ENCODE measurements around the gene FRMD4B.

FRMD4B gene

GRCh38 chr3:69166446-69166845 is 219.4 kb downstream of the FRMD4B start:
- DNase-seq (ENCODE audit: low read depth) = no peak

DNA sequence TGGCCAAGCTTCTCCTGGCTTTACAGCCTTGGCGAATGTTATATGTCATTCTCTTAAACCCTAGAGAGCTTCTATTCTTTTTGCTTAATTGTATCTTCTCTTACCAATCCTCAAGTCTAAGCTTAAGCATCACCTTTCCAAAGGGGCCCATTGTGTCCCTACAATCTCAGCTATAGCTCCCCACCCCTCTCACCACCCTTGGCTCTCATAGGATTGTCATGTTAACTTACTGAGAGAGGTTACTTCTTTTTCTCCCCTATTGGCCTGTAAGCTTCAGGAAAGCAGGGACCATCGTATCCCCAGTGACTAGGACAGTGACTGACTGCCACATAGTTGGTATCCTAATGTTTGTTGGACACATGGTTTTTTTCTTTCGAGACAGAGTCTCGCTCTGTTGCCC is 220.1 kb downstream of the FRMD4B start:
- DNase-seq (ENCODE audit: low read depth) = no peak

GRCh38 chr3:69164296-69164695 is 221.6 kb downstream of the FRMD4B start:
- DNase-seq (ENCODE audit: low read depth) = no peak

DNA sequence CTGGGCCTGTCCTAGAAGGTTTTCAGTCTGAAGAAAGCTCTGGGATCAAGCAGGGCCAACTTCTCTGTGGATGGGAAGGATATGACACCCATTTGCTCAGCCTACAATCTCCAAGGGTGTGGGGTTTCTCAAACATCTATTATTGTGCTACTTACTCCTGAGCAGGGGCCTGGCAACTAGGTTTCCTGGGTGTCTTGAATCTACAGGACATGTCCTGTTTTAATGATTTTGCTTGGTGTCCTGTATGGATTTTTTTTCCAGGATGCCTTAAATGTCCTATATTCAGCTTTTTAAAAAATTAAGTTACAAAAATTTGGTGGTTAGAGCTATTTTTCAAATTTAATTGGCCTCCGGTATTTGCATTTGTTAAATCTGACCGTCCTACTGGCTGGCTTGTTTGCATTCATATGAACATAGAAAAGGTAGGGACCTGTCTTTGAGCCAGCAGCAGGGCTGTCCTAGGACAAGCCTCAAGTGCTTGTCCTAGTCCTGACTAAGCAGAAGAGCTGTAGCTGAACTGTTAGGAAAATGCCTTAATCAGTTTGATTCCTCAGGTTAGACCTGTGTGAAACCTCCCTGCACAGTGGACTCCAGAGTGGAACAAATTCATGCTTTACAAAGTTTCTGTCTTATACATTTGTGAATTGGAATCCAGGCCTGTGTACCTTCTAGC is 223.4 kb downstream of the FRMD4B start:
- no peak for DNase-seq (ENCODE audit: low read depth)

DNA sequence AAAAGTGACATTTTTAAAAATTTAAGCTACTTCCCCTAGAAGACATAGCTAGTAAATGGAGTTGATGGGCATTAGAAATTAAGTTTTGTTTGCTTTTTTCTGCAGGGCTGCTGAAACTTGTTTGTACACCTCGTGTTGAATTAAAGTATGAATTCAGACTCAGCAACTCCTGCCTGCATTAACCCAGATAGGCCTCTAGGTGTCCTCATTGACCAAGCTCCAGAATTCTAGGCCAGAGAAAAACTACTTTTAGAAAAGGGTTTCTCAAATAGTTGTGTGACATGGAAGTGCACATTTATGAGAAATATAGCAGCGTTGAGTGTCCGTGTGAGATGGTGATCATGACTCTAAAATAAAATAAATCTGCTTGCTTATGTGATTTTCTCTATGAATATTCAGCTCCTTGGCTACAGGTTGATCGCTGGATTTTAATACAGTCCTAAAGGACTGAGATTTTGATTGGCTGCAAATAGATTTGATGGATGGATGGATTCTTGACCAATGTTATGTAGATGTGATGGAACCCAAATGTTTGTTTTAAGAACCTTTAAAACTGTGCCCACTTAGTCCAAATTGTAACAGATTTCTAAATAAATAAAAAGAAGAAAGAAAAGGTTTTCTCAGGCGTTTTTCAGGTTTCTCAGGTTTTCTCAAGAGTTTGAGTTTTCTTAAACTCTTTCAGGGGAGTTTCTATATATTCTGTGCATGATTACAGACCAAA is 224.1 kb downstream of the FRMD4B start:
- DNase-seq (ENCODE audit: low read depth) = no peak

GRCh38 chr3:69160525-69160924 is 225.4 kb downstream of the FRMD4B start:
- DNase-seq (ENCODE audit: low read depth) = no peak

- no peak for DNase-seq (ENCODE audit: low read depth)
These were observed 225.8 kb downstream of the FRMD4B start for GRCh38 chr3:69160107-69160506.

GRCh38 chr3:69149586-69149985 is 236.3 kb downstream of the FRMD4B start:
- no peak for DNase-seq (ENCODE audit: low read depth)

GRCh38 chr3:69145688-69146087 is 240.2 kb downstream of the FRMD4B start:
- DNase-seq (ENCODE audit: low read depth) = no peak

GRCh38 chr3:69144631-69145245 is 241.2 kb downstream of the FRMD4B start:
- DNase-seq (ENCODE audit: low read depth) = no peak

DNA sequence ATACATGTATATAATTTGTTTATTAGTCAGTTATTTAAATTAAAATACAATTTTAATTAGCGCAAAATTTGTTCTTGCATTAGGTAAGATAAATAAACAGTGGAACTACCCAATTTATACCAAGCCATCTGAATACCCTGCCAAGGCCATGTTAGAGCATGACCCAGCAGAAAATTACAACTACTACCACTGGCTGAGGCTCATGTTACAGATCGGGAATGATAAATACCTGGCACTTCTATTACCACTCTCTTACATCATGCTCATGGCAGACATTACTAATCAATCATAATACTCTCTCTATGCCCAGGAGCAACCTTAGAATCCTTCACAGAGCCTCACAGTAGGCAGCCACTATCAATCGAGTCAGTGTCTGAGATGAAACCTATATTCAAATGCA is 242.3 kb downstream of the FRMD4B start:
- DNase-seq (ENCODE audit: low read depth) = no peak

DNA sequence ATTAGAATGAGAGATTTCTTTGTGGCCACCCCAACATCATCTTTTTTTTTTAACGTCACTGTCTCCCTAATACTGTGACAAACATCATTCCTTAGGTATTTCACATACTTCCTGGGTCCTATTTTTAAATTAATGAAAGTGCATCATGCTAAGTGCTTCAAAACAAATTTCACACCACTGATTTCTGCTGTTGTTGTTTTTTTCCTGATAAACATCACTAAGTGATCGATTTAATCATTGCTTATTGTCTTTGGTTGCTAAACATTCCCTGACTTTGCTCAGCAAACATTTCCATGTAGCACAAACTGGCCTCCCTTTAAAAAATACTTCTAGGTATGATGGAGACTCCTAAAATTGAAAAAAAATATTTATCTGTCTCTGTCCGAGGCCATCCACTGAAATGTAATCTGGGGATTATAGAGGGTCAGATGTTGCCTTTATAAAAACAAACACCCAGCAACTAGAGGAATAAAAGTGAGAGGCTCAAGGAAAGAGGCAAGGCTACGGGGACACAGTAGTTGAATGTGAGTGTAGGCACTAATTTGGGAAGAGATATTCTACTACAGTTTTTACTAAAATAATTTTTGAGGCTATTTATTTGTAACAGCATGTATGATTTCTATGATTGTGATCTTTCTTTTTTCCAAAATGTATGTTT is 243.0 kb downstream of the FRMD4B start:
- no peak for DNase-seq (ENCODE audit: low read depth)

DNA sequence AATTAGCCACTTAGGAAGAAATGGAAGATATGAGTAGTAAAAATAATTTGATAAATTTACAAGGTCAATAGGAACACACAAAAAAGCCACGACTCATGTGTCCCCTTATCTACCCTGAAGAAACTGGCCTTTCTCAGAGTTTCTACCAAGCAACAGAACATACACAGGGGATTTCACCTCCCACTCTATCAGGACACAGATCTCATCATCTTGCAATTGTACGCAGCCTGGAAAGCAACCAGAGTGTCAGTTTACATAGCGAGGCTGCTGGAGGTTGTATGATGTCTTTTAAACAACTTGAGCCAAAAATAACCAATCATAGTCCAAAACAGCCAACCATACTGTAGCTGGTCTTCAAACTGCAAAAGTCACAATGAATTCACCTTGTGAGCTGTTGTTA is 243.8 kb downstream of the FRMD4B start:
- DNase-seq (ENCODE audit: low read depth) = no peak

DNA sequence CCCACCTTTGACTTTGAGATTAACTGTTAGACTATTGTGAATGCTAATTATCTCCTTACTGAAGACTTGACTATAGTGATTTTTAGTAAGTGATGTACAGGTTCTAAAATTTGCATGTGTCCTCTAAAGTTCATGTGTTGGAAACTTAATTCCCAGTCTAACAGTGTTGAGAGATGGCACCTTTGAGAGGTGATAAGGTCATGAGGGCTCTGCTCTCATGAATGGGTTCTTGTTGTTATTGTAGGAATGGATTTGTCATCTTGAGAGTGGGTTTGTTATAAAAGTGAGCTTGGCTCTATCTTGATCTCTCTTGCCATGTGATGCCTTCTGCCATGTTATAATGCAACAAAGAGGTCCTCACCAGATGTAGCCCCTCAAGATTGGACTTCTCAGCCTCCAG is 244.6 kb downstream of the FRMD4B start:
- no peak for DNase-seq (ENCODE audit: low read depth)

DNA sequence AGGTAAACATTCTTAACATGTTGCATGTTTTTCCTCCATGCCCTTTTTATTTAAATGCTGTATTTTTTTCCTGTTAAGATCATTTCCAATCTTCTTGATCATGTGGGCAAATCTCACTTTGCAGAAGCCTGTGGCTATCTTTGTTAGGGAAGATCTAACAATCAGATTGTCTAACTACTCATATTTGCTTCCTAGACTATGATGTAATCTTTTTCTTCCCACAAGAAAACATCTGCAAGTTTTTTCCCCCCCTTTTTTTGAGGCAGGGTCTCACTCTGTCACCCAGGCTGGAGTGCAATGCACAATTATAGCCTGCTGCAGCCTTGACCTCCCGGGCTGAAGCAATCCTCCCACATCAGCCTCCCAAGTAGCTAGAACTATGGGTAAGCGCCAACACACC is 248.5 kb downstream of the FRMD4B start:
- DNase-seq (ENCODE audit: low read depth) = no peak

DNA sequence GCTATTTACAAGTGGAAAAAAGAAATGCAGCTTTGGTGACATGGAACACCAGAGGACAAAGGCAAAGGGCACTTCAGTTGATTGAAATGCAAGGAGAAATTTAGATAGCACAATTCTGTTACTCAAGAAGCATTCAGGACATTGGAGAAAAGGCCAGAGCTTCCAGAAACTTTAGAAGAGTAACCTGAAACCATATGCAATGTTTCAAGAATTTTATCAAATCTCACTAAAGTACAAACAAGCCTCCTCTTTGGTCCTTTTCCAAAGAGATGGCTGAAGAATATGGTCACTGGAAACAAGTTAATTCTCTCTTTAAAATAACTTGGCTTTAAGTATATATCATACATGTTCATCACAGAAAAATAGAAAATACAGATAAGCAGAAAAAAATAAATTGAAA is 248.9 kb downstream of the FRMD4B start:
- no peak for DNase-seq (ENCODE audit: low read depth)

DNA sequence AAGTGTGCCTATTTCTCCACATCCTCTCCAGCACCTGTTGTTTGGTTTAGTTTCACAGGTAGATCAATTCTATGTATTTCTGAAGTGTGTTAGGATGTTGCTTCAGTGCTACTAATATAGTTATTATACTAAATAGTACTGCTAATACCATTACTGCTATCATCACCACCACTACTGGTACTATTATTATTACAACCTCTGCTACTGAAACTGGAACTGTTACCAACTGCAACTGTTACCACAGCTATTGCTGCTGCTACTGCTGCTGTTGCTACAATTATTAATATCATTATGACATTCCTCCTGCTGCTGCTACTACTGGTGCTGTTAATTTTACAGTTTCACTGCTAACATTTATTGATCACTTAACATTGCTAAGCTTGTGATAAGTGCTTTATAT is 255.2 kb downstream of the FRMD4B start:
- DNase-seq (ENCODE audit: low read depth) = no peak

DNA sequence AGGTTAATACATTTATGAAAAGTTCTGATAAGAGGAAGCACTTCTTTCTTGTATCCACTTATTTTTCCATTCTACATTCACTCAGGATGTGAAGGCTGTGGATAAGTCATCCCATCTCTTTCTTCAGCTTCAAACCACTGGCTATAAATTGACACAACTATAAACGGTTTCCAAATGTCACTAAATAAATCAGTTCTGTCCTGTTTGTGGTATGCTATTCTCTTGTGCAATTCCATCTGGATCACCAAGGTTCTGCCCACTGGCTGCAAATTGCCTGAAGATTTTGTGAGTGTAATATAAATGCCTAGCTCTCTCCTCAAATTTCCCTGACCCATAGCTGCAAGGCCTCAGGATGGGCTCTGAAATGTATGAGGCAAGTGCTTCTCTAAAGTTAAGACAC is 256.4 kb downstream of the FRMD4B start:
- DNase-seq (ENCODE audit: low read depth) = no peak

DNA sequence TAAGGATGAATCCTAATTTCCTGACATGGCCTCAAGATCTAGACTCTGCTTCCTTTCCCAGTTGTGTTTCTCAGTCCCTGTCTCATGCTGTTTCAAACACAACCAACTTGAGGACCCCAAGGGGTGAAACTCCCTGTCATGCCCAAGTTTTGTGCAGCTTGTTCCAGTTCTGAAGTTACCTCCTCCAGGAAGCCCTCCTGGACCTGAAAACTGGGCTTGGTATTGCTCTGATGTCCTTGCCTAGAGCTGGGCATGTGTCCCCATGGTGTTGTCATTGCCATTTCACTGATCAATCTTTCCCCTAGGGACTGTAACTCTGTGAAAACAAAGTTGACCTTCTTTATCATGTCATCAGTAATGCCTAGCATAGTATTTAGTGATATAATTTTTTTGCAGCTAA is 257.4 kb downstream of the FRMD4B start:
- no peak for DNase-seq (ENCODE audit: low read depth)

DNA sequence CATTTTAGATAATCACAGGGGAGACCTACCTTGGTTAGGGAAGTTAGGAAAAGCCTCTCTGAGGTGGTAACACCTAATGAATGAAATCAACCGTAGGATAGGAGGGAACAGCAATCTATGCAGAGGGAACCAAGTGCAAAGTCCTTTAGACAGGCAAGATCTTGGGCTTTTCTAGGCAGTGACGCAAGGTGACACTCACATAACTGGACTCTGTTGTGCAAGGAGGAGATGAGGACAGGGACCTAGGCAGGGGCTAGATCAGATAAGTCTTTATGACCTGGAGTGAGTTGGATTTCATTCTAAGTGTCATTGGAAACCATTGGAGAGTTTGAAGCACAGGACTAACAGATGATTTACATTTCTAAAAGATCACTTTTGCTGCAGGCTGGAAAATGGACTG is 258.9 kb downstream of the FRMD4B start:
- no peak for DNase-seq (ENCODE audit: low read depth)

DNA sequence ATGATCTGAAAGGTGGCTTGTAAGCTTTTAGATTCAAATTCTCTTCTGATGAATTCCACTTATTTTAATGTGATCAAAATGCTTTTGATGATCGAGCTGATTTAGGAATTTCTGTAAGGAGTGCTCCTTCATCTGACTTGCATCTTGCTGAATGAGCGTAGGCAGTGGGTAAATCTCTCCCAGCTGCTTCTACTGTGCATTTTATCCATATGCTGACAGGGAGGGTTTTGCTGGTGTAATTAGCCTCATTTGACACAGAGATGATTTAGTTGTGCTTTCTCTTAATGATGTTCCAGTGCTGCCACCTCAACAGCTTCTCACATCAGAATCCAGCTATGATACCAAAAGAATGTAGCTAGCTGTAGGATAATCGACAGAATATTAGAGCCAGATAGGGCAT is 259.7 kb downstream of the FRMD4B start:
- DNase-seq (ENCODE audit: low read depth) = no peak

GRCh38 chr3:69122403-69122802 is 263.5 kb downstream of the FRMD4B start, which contains the start of gene LMOD3:
LMOD3 (minus strand) TSS chr3:69122595; CDS start chr3:69122386, 209 bp downstream.
- DNase-seq (ENCODE audit: low read depth) = no peak

GRCh38 chr3:69121950-69122349 is 263.9 kb downstream of the FRMD4B start:
- no peak for DNase-seq (ENCODE audit: low read depth)

All from T-helper 22 cell (primary cell).